Prostate gland (tissue), 2 donors: ENCODE data around the gene CHST1. TPM values are rescaled to one million over a fixed set of nuclear protein-coding genes. Genes with fewer than 3 reads are reported as not detected.

Experiments used
- DNase-seq: peaks from one replicate; pipeline ENCODE4 v3.0.0-alpha.2; 2019; ENCODE audit warnings: low spot score
- H3K27ac ChIP-seq, 2 donors: fragments of 200-600 bp; sonication (generic); 2 replicates each; pipeline ENCODE4 v1.5.1; 2017 to 2019
- H3K27me3 ChIP-seq: fragments of 200-600 bp; sonication (generic); replicated peaks from 2 replicates; pipeline ENCODE4 v1.5.1; 2019; ENCODE audit not compliant: insufficient read depth
- H3K36me3 ChIP-seq, 2 donors: fragments of 200-600 bp; sonication (generic); 1 replicate in 1 of 2; 2 replicates in 1 of 2; pipeline versions ENCODE4 v1.5.1 to v1.8.1; 2017 to 2019
- H3K4me1 ChIP-seq: fragments of 200-600 bp; sonication (generic); replicated peaks from 2 replicates; pipeline ENCODE4 v1.5.1; 2019
- H3K4me3 ChIP-seq, 2 donors: fragments of 200-600 bp; sonication (generic); 2 replicates each; pipeline ENCODE4 v1.5.1; 2017 to 2019
- H3K9me3 ChIP-seq: fragments of 200-600 bp; sonication (generic); 2 replicates; pipeline ENCODE4 v1.5.1; 2017
- POLR2A ChIP-seq: fragments of 450-650 bp; IDR thresholded peaks from one replicate; pipeline ENCODE4 v1.6.1; 2016; ENCODE audit warnings: antibody characterized with exemption, mild to moderate bottlenecking
- POLR2AphosphoS5 ChIP-seq: sonication (generic); formaldehyde crosslinking; IDR thresholded peaks from one replicate; pipeline ENCODE4 v1.6.1; 2017; ENCODE audit warnings: antibody characterized with exemption
- WGBS: methylation state at CpG from one replicate; pipeline ENCODE4 v1.1.5; 2018; 5-methylcytosine and 5-hydroxymethylcytosine counted together
- intact Hi-C: fragments of 100-400 bp; cut with DNase I; formaldehyde crosslinking; loops from one replicate; pipeline ENCODE4 v1.14.2; 2022
- total RNA-seq, 2 donors: library from RNA; depleted of rRNA; stranded (reverse); fragments of >200 nt; gene quantifications; one replicate each; pipeline ENCODE4 v1.1.0, GENCODE V29; 2016
- TF ChIP-seq, protein P1 (sequence below), 4 experiments: fragments of 200-600 bp in 2 of 4; fragments of 450-650 bp in 2 of 4; sonication (generic) in 2 of 4; IDR thresholded peaks; 1 replicate in 3 of 4; 2 replicates in 1 of 4; pipeline ENCODE4 v1.5.1; 2016 to 2019; ENCODE audit warnings: antibody characterized with exemption in 4 of 4, mild to moderate bottlenecking in 2 of 4, moderate library complexity in 2 of 4

CHST1 gene
- total RNA-seq, 2 donors from 2014 or later = 0.32 to 4.4 TPM

DNA sequence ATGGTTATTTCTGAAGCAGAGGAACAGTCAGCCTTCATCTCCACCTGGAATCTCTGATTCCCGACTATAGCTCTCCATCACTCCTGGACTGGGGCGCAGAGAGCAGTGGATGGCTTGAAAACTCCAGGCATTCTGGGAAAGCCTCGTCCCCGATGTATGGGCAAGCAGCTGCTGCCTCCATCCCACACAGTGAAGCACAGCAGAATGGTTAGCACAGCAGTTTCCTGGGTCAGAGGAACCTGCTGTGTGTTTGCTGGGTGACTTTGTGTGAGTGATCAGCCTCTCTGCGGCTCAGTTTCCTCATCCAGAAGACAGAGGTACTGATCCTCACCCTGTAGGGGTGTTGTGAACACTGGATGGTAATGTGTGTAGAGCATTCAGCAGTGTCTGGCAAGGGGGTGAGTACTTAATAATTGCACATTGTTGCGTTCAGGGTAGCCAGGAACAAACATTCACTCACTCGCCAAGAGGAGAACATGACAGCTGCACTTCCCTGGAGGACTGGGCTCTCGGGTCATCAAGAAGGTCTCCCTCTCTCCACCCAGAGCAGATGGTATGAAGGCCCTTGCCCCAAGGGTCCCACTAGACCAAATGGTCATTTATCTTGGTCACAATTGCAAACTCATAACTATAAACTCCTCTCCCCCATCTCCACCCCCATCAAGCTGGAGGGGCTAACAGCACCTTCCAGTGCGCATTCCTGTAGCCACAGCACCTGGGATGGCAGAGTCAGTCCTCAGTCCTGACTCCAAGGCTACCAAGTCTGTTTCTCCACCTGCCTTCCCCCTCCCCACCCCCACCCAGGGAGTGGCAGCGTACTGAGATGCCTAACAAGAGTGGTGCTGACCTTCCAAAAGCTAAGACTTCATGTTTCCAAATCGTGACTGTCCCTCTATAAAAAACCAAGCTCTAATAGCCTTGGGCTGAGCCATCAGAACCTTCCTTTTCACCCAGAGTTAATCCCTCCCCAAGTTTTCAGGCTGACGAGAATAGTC lies 1.5 kb upstream of the CHST1 start:
- no peaks in the 10 kb centered on the region for H3K36me3 ChIP-seq
- H3K27me3 ChIP-seq = no peaks in the 10 kb centered on the region
- 72% methylated on average over 12 of the region's 12 CpGs for WGBS
- no peak overlapping the region for H3K4me3 ChIP-seq
- intact Hi-C loops = no loop called here
- H3K27ac ChIP-seq = no peak overlapping the region
- H3K4me1 ChIP-seq = peaks cover 3% of the 10 kb centered on the region
- H3K9me3 ChIP-seq = no peaks in the 10 kb centered on the region
- TF ChIP-seq POLR2AphosphoS5 = no peak
- TF ChIP-seq, protein P1, sequence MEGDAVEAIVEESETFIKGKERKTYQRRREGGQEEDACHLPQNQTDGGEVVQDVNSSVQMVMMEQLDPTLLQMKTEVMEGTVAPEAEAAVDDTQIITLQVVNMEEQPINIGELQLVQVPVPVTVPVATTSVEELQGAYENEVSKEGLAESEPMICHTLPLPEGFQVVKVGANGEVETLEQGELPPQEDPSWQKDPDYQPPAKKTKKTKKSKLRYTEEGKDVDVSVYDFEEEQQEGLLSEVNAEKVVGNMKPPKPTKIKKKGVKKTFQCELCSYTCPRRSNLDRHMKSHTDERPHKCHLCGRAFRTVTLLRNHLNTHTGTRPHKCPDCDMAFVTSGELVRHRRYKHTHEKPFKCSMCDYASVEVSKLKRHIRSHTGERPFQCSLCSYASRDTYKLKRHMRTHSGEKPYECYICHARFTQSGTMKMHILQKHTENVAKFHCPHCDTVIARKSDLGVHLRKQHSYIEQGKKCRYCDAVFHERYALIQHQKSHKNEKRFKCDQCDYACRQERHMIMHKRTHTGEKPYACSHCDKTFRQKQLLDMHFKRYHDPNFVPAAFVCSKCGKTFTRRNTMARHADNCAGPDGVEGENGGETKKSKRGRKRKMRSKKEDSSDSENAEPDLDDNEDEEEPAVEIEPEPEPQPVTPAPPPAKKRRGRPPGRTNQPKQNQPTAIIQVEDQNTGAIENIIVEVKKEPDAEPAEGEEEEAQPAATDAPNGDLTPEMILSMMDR (IDR thresholded peaks at IDR 0.05) = no peak
- DNase-seq = no peak

DNA sequence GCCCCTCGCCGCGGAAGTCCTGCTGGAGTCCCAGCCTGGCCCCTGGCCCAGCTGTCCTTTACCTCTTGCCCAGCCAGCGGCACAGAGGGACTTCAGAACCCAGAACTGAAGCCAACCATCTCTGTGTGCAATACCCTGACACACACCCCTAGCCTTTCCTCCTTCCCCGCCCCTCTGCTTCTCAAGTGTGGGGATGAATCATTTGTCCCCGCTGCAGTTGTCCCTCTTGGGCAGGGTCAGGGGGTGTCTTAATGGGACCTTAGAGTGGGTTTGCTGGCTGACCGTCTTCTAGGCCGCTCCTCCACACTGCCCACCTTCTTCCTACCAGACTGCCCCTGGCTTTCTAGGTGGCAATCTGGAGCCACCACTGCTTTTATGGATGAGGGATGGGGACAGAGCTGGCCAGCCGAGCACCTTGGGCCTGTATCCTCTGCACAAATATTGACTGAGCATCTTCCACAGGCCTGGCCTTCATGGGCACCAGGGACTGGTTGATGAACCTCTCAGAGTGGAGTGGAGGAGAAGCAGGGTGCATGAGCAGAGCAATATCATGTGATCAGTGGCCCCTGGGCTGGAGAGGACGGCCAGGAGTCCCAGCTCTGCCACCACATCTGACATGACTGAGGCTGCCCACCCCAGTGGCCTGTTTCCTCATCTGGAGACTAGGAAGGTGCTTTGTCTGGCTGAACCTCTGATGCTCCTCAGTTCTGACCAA lies 668 bp upstream of the CHST1 start:
- H3K4me3 ChIP-seq = peak overlapping the region; percentile 46 to 56
- 66% methylated on average over 7 of the region's 10 CpGs for WGBS
- no peaks in the 10 kb centered on the region for H3K9me3 ChIP-seq
- DNase-seq = no peak
- H3K36me3 ChIP-seq = no peaks in the 10 kb centered on the region
- TF ChIP-seq, protein P1 (IDR thresholded peaks at IDR 0.05) = no peak
- no peak for TF ChIP-seq POLR2A
- no peak for TF ChIP-seq POLR2AphosphoS5
- H3K4me1 ChIP-seq = peaks cover 3% of the 10 kb centered on the region
- intact Hi-C loops = no loop called here
- peak overlapping the region in 1 of 2 donors; percentile 31 for H3K27ac ChIP-seq
- no peaks in the 10 kb centered on the region for H3K27me3 ChIP-seq

DNA sequence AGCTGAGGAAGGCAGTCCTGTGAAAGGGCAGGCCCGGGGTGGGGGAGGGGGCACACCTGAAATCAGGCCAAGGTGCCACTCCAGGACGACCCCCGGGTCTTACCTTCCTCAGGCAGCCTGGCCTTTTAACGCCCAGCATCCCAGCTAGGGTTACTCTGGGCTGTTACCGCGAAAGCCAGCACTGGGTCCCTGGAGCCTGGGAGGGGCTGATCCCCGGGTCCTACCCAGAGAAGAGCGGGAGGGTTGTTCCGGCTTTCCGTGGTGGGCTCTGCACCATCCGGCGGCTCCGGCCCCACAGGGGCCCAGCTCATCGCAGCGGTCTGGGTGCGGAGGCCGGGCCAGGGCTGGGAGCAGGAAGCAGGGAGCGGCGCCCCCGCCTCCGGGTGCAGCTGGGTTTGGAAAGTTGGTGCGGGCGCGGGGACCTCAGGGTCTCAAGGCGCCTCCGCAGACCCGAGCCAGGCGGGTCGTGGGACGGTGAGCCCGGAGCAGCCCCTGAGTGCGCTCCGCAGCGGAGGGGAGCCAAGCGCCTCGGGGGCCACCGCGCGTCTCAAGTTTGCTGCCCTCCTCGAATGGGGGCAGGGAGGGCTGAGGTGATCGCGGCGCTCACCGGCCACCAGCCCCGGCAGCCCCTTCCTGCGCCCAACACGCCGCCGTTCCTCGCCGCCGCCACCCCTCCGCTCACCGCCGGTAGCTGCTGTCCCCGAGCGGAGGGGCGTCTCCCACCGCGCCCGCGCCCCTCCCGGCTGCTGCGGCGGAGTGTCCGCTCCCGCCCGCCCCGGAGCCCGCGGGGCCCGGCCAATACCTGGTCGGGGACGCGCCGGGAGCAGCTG lies 831 bp downstream of the CHST1 start:
- no peak overlapping the region for H3K27ac ChIP-seq
- under 1% methylated on average over 61 of the region's 76 CpGs for WGBS
- H3K9me3 ChIP-seq = no peaks in the 10 kb centered on the region
- TF ChIP-seq, protein P1 (IDR thresholded peaks at IDR 0.05) = no peak
- TF ChIP-seq POLR2AphosphoS5 = no peak
- TF ChIP-seq POLR2A = no peak
- H3K4me3 ChIP-seq = peak overlapping the region; percentile 46 to 56
- DNase-seq = no peak
- no peaks in the 10 kb centered on the region for H3K27me3 ChIP-seq
- no peaks in the 10 kb centered on the region for H3K36me3 ChIP-seq
- intact Hi-C loops = no loop called here
- peaks cover 3% of the 10 kb centered on the region for H3K4me1 ChIP-seq

DNA sequence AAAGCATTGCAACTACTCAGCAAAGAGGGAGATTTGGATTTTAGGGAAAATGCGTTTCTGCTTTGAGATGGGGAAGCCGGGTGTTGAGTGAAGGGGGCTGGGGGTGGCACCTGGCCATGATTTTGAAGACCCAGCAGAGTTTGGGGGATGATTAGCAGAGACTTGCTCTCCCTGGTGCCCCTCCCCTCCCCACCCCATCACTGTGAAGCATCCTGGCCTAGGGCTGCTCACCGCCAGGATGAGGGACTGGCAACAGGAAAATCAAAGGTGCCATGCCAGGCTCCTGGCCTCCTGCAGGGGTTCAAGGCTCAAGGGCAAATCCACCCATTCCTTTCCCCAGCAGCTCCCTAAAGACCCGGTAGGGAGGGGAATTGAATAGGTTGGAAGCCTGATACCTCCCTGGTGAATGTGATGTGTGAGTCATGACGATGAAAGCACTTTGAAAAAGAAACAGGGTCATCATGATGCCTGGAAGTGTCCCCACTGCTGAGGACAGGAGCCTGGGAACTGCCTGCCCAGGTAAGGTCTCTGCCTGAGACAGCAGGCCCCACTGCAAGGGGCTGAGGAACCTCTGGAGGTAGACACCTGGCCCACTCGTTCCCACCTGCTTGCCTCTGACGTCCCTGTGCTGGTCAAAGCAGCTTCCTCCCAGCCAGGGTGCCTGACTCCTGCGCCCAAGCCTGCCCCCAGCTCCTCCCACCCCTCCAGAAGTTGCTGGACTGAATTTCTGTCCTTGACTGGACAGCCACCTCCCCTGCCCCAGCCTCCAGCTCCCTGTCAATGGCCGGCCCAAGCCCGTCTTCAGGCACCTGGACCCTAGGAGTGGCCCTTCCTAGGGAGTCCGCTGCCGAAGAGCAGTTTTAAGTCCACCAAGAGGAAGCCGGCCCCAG lies 1.7 kb downstream of the CHST1 start:
- H3K9me3 ChIP-seq = no peaks in the 10 kb centered on the region
- DNase-seq = no peak
- intact Hi-C loops = no loop called here
- H3K27me3 ChIP-seq = no peaks in the 10 kb centered on the region
- TF ChIP-seq POLR2A = no peak
- TF ChIP-seq POLR2AphosphoS5 = no peak
- TF ChIP-seq, protein P1 (IDR thresholded peaks at IDR 0.05) = no peak
- WGBS = 64% methylated on average over 13 of the region's 13 CpGs
- no peaks in the 10 kb centered on the region for H3K36me3 ChIP-seq
- H3K4me3 ChIP-seq = no peak overlapping the region
- peaks cover 3% of the 10 kb centered on the region for H3K4me1 ChIP-seq
- no peak overlapping the region for H3K27ac ChIP-seq
